DOHH2 (cell line): ENCODE measurements around the gene POLR1F.

Experiments used
- H3F3A ChIP-seq: fragments of 200-600 bp; sonication (generic), shearing (Covaris generic); 2 replicates; pipeline ENCODE4 v1.6.0; 2016; ENCODE audit warnings: antibody characterized with exemption, mild to moderate bottlenecking; ENCODE audit not compliant: control insufficient read depth, insufficient read depth
- H3K27ac ChIP-seq: fragments of 200-600 bp; sonication (generic); 2 replicates; pipeline ENCODE4 v1.5.1; 2014; ENCODE audit warnings: low read depth, mild to moderate bottlenecking, low read length, moderate library complexity
- H3K27me3 ChIP-seq: fragments of 200-600 bp; sonication (generic); 2 replicates; pipeline ENCODE4 v1.6.1; 2014; ENCODE audit warnings: mild to moderate bottlenecking, low read length, mixed read lengths; ENCODE audit not compliant: control insufficient read depth
- H3K36me3 ChIP-seq: fragments of 200-600 bp; sonication (generic); 2 replicates; pipeline ENCODE4 v1.6.1; 2014; ENCODE audit warnings: mild to moderate bottlenecking, low read length, moderate library complexity, mixed read lengths; ENCODE audit not compliant: control insufficient read depth
- H3K4me1 ChIP-seq: fragments of 200-600 bp; sonication (generic); 2 replicates; pipeline ENCODE4 v1.6.1; 2014; ENCODE audit warnings: mild to moderate bottlenecking, low read length, mixed read lengths; ENCODE audit not compliant: control insufficient read depth
- H3K4me2 ChIP-seq: fragments of 200-600 bp; sonication (generic); 2 replicates; pipeline ENCODE4 v1.6.0; 2014; ENCODE audit warnings: mild to moderate bottlenecking, low read length, moderate library complexity
- H3K4me3 ChIP-seq: fragments of 200-600 bp; sonication (generic); 2 replicates; pipeline ENCODE4 v1.5.1; 2014; ENCODE audit warnings: mild to moderate bottlenecking, low read length, mixed read lengths
- H3K79me2 ChIP-seq: fragments of 200-600 bp; sonication (generic); 2 replicates; pipeline ENCODE4 v1.6.1; 2014; ENCODE audit warnings: mild to moderate bottlenecking, low read length, mixed read lengths; ENCODE audit not compliant: control insufficient read depth
- H3K9me2 ChIP-seq: fragments of 200-600 bp; sonication (generic); replicated peaks from 2 replicates; pipeline ENCODE4 v1.6.1; 2014; ENCODE audit warnings: mild to moderate bottlenecking, low read length, mixed read lengths; ENCODE audit not compliant: control insufficient read depth
- H3K9me3 ChIP-seq: fragments of 200-600 bp; sonication (generic); 2 replicates; pipeline ENCODE4 v1.6.1; 2014; ENCODE audit warnings: antibody characterized with exemption, low read length, mixed read lengths; ENCODE audit not compliant: control insufficient read depth, insufficient read depth
- H4K20me1 ChIP-seq: fragments of 200-600 bp; sonication (generic); 2 replicates; pipeline ENCODE4 v1.6.0; 2014; ENCODE audit warnings: low read depth, mild to moderate bottlenecking, antibody characterized with exemption, low read length, moderate library complexity; ENCODE audit not compliant: control insufficient read depth, insufficient read depth
- EZH2phosphoT487 ChIP-seq: fragments of 200-600 bp; sonication (generic); IDR thresholded peaks from 2 replicates; pipeline ENCODE4 v1.6.1; 2017; ENCODE audit warnings: borderline replicate concordance, mild to moderate bottlenecking, antibody characterized with exemption, low read length, moderate library complexity, mixed read lengths
- TF ChIP-seq, protein P1 (sequence below): fragments of 200-600 bp; sonication (generic); IDR thresholded peaks from one replicate; pipeline ENCODE4 v1.5.1; 2014; ENCODE audit warnings: antibody characterized with exemption, mild to moderate bottlenecking, low read depth, low read length; ENCODE audit not compliant: poor library complexity, severe bottlenecking

Gene POLR1F

DNA sequence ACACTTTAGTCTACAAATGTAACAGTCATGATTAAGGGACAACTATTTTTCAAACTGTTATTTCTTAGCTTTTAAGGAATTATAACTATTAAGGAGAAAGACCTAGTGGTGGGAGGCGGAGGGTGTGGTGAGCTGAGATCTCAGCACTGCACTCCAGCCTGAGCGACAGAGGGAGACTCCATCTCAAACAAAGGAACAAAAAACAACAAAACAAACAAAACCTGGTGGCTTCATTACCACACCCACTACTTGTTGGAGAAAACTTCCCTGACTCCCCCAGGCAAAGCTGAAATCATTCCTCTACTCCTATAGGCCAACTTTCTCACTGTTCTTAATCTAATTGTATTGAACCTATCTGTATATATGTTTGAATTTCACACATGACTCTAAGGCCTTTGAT, 3.2 kb downstream of the POLR1F start:
- H3K9me2 ChIP-seq, result no peaks in the 10 kb centered on the region
- H4K20me1 ChIP-seq, result peaks cover 16% of the 10 kb centered on the region
- no peaks in the 10 kb centered on the region for H3K9me3 ChIP-seq
- no peaks in the 10 kb centered on the region for H3K27me3 ChIP-seq
- no peak overlapping the region for H3K27ac ChIP-seq
- peaks cover 73% of the 10 kb centered on the region for H3K79me2 ChIP-seq
- TF ChIP-seq, protein P1, sequence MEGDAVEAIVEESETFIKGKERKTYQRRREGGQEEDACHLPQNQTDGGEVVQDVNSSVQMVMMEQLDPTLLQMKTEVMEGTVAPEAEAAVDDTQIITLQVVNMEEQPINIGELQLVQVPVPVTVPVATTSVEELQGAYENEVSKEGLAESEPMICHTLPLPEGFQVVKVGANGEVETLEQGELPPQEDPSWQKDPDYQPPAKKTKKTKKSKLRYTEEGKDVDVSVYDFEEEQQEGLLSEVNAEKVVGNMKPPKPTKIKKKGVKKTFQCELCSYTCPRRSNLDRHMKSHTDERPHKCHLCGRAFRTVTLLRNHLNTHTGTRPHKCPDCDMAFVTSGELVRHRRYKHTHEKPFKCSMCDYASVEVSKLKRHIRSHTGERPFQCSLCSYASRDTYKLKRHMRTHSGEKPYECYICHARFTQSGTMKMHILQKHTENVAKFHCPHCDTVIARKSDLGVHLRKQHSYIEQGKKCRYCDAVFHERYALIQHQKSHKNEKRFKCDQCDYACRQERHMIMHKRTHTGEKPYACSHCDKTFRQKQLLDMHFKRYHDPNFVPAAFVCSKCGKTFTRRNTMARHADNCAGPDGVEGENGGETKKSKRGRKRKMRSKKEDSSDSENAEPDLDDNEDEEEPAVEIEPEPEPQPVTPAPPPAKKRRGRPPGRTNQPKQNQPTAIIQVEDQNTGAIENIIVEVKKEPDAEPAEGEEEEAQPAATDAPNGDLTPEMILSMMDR, result no peak
- no peak for TF ChIP-seq EZH2phosphoT487
- H3K36me3 ChIP-seq, result peaks cover 42% of the 10 kb centered on the region
- H3K4me1 ChIP-seq, result peaks cover 23% of the 10 kb centered on the region
- no peak overlapping the region for H3K4me3 ChIP-seq
- no peak overlapping the region for H3K4me2 ChIP-seq
- H3F3A ChIP-seq, result no peaks in the 10 kb centered on the region

DNA sequence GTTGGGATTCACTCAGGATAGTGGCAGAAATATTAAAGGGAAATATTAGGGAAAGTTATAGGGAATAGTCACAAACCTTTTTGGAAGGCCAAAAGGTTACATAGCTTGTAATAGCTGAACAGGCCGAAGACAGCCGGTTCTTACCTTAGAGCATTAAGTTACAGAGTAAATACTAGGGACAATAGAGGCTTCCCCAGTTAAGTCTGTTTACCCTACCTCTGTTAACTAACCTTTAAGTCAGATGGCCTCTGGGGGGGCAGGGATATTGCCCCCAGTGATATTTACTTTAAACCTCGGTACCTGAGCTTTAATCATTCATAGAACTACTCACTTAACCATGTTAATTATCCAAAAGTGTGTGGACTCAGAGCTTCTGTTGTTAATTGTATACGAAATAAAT, 7.4 kb downstream of the POLR1F start:
- Histone ChIP-seq H3K79me2 (peaks cover 50% of the 10 kb centered on the region), H3K9me3 (no peaks in the 10 kb centered on the region), H3K4me1 (no peaks in the 10 kb centered on the region), H3K4me2 (no peak overlapping the region), H3K4me3 (no peak overlapping the region), H3K27ac (no peak overlapping the region), H3K36me3 (peaks cover 74% of the 10 kb centered on the region), H3K9me2 (no peaks in the 10 kb centered on the region), H3F3A (no peaks in the 10 kb centered on the region), H3K27me3 (no peaks in the 10 kb centered on the region), H4K20me1 (no peaks in the 10 kb centered on the region)
- no peak for TF ChIP-seq EZH2phosphoT487
- TF ChIP-seq, protein P1, result no peak

DNA sequence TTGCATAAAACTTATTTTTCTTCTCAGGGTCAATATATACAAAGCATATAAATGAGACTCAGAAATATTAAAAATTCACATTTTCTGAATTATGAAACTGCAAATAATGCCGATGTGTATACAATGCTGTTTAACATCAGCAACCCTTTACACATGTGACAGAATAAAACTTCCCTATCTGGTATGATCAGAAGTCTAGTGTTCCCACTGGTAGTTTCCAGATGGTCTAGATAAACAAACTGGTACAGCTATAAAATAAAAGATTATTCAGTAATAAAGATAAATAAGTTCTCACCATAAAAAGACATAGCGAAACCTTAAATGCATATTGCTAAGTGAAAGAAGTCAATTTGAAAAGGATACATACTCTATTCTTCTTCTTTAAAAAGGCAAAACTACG, 7.9 kb downstream of the POLR1F start:
- no peaks in the 10 kb centered on the region for H3K9me3 ChIP-seq
- no peaks in the 10 kb centered on the region for H4K20me1 ChIP-seq
- H3K9me2 ChIP-seq, result no peaks in the 10 kb centered on the region
- TF ChIP-seq, protein P1, result no peak
- TF ChIP-seq EZH2phosphoT487, result no peak
- no peak overlapping the region for H3K4me2 ChIP-seq
- peaks cover 77% of the 10 kb centered on the region for H3K36me3 ChIP-seq
- H3K4me1 ChIP-seq, result no peaks in the 10 kb centered on the region
- H3F3A ChIP-seq, result no peaks in the 10 kb centered on the region
- peaks cover 44% of the 10 kb centered on the region for H3K79me2 ChIP-seq
- H3K27me3 ChIP-seq, result no peaks in the 10 kb centered on the region
- H3K4me3 ChIP-seq, result no peak overlapping the region
- H3K27ac ChIP-seq, result no peak overlapping the region

DNA sequence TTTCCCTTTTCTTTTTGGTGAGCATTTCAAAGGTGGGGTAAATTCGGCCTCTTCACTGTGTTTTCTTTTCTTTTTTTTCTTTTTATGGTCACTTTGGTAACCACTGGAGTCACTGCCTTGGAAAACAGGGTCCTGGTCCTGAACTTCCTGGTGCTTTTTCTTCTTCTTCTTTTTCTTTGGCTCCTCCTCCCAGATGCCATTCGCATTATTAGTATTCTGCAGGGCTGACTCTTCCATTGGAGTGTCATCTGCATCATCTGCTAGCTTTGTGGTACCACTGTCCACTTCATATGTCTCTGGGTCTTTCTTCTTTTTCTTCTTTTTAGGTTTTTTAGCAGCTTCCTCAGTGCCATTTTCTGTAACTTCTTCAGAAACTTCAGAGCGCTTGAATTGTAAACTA, 10.5 kb downstream of the POLR1F start:
- Histone ChIP-seq H3K4me1 (no peaks in the 10 kb centered on the region), H3K9me3 (no peaks in the 10 kb centered on the region), H3K9me2 (no peaks in the 10 kb centered on the region), H3K27me3 (no peaks in the 10 kb centered on the region), H3K79me2 (peaks cover 18% of the 10 kb centered on the region), H3K4me2 (no peak overlapping the region), H3F3A (peaks cover 2% of the 10 kb centered on the region; the same call in 1 of the 2 replicates), H4K20me1 (no peaks in the 10 kb centered on the region), H3K4me3 (no peak overlapping the region), H3K36me3 (peaks cover 66% of the 10 kb centered on the region), H3K27ac (no peak overlapping the region)
- no peak for TF ChIP-seq EZH2phosphoT487
- TF ChIP-seq, protein P1, result no peak
